HepG2 (cell line): ENCODE measurements around the gene HCFC1R1. TPM values are rescaled to one million over a fixed set of nuclear protein-coding genes. Genes with fewer than 3 reads are reported as not detected.

Experiments used
- DPF2 ChIP-seq: sonication (generic); formaldehyde crosslinking; IDR thresholded peaks from 2 replicates; pipeline ENCODE4 v1.4.0; 2020; ENCODE audit warnings: mild to moderate bottlenecking, low read depth, missing genetic modification reagents, borderline replicate concordance
- EP300 ChIP-seq, 3 experiments: sonication (generic) in 1 of 3; formaldehyde crosslinking in 1 of 3; IDR thresholded peaks; 2 replicates each; pipeline versions ENCODE4 v1.5.1 to v1.6.1; 2011 to 2020; ENCODE audit warnings: low read depth in 2 of 3, low read length in 2 of 3, borderline replicate concordance in 1 of 3, improper control_type of control experiment in 1 of 3, mild to moderate bottlenecking in 1 of 3, missing genetic modification reagents in 1 of 3, moderate library complexity in 1 of 3
- FOSL2 ChIP-seq: sonication (generic); formaldehyde crosslinking; IDR thresholded peaks from 2 replicates; pipeline ENCODE4 v1.4.0; 2020; ENCODE audit warnings: missing genetic modification reagents
- ISL2 ChIP-seq: sonication (generic); formaldehyde crosslinking; IDR thresholded peaks from 2 replicates; pipeline ENCODE4 v1.5.0; 2020; ENCODE audit warnings: missing genetic modification reagents
- MBD4 ChIP-seq: IDR thresholded peaks from 2 replicates; pipeline ENCODE4 v1.6.1; 2012; ENCODE audit warnings: low read length, inconsistent platforms, borderline replicate concordance
- NR2F1 ChIP-seq, 2 experiments: fragments of 450-650 bp in 1 of 2; formaldehyde crosslinking in 1 of 2; IDR thresholded peaks; 2 replicates each; pipeline versions ENCODE4 v1.5.0 to v1.6.1; 2016 to 2020; ENCODE audit warnings: mild to moderate bottlenecking in 1 of 2, missing compliant biosample characterization in 1 of 2, missing genetic modification reagents in 1 of 2, moderate library complexity in 1 of 2
- PAWR ChIP-seq: sonication (generic); formaldehyde crosslinking; IDR thresholded peaks from 2 replicates; pipeline ENCODE4 v1.4.0; 2020; ENCODE audit warnings: missing genetic modification reagents, mild to moderate bottlenecking, borderline replicate concordance
- RNF2 ChIP-seq: fragments of 450-650 bp; conservative IDR thresholded peaks from 2 replicates; pipeline ENCODE4 v1.6.1; 2016; ENCODE audit warnings: low read depth
- SOX13 ChIP-seq, 3 experiments: fragments of 450-650 bp in 1 of 3; sonication (generic) in 1 of 3; formaldehyde crosslinking in 1 of 3; IDR thresholded peaks in 2 of 3; conservative IDR thresholded peaks in 1 of 3; 2 replicates each; pipeline versions ENCODE4 v1.5.0 to v1.6.1; 2016 to 2020; ENCODE audit warnings: antibody characterized with exemption in 1 of 3, mild to moderate bottlenecking in 1 of 3, missing compliant biosample characterization in 1 of 3, missing genetic modification reagents in 1 of 3, moderate library complexity in 1 of 3
- TBX3 ChIP-seq: fragments of 450-650 bp; IDR thresholded peaks from 2 replicates; pipeline ENCODE4 v1.6.1; 2017; ENCODE audit warnings: antibody characterized with exemption, mild to moderate bottlenecking, inconsistent platforms, borderline replicate concordance
- ZBTB21 ChIP-seq: sonication (generic); formaldehyde crosslinking; IDR thresholded peaks from 2 replicates; pipeline ENCODE4 v1.4.0; 2020; ENCODE audit warnings: missing genetic modification reagents
- ZMAT3 ChIP-seq: sonication (generic); formaldehyde crosslinking; conservative IDR thresholded peaks from 2 replicates; pipeline ENCODE4 v1.7.0; 2021; ENCODE audit warnings: missing genetic modification reagents
- ZNF101 ChIP-seq: sonication (generic); formaldehyde crosslinking; IDR thresholded peaks from 2 replicates; pipeline ENCODE4 v1.4.0; 2020; ENCODE audit warnings: mild to moderate bottlenecking, low read depth, missing genetic modification reagents, borderline replicate concordance
- ZNF17 ChIP-seq: sonication (generic); formaldehyde crosslinking; IDR thresholded peaks from 2 replicates; pipeline ENCODE4 v1.5.0; 2020; ENCODE audit warnings: mild to moderate bottlenecking, missing genetic modification reagents
- ZNF430 ChIP-seq: sonication (generic); formaldehyde crosslinking; IDR thresholded peaks from 2 replicates; pipeline ENCODE4 v1.9.0; 2021; ENCODE audit warnings: mild to moderate bottlenecking, missing genetic modification reagents
- ZNF83 ChIP-seq: sonication (generic); formaldehyde crosslinking; IDR thresholded peaks from 2 replicates; pipeline ENCODE4 v1.4.0; 2020; ENCODE audit warnings: missing genetic modification reagents, mild to moderate bottlenecking, borderline replicate concordance
- ZNF841 ChIP-seq: sonication (generic); formaldehyde crosslinking; IDR thresholded peaks from 2 replicates; pipeline ENCODE4 v1.8.1; 2023; ENCODE audit warnings: missing genetic modification reagents, borderline replicate concordance
- ZSCAN25 ChIP-seq: sonication (generic); formaldehyde crosslinking; IDR thresholded peaks from 2 replicates; pipeline ENCODE4 v1.8.0; 2022; ENCODE audit warnings: mild to moderate bottlenecking, missing genetic modification reagents
- polyA plus RNA-seq, 8 experiments: library from polyadenylated mRNA; depleted of rRNA in 3 of 8; stranded (reverse) in 7 of 8; unstranded in 1 of 8; fragments of >200 nt; fragmentation: Illumina TruSeq in 4 of 8; extraction: Trizol in 4 of 8; gene quantifications; 2 replicates each; pipeline versions ENCODE4 v1.2.1 to v1.2.3, GENCODE V29; 2011 to 2016; ENCODE audit warnings: low read depth in 4 of 8, missing spikeins in 1 of 8, mixed read lengths in 1 of 8; ENCODE audit not compliant: insufficient read depth in 1 of 8
- total RNA-seq, 5 experiments: library from RNA; depleted of rRNA; stranded (reverse); fragments of >200 nt; fragmentation: Illumina TruSeq; extraction: Trizol; gene quantifications; 2 replicates each; pipeline ENCODE4 v1.2.3, GENCODE V29; 2016; ENCODE audit warnings: low read depth in 1 of 5
- TF ChIP-seq, protein P1 (sequence below): sonication (generic); formaldehyde crosslinking; IDR thresholded peaks from 2 replicates; pipeline ENCODE4 v1.4.0; 2020; ENCODE audit warnings: missing genetic modification reagents
- TF ChIP-seq, protein P2 (sequence below): sonication (generic); formaldehyde crosslinking; IDR thresholded peaks from 2 replicates; pipeline ENCODE4 v1.4.0; 2020; ENCODE audit warnings: mild to moderate bottlenecking, missing genetic modification reagents
- TF ChIP-seq, protein P3 (sequence below): sonication (generic); formaldehyde crosslinking; IDR thresholded peaks from 2 replicates; pipeline ENCODE4 v1.4.0; 2020; ENCODE audit warnings: missing genetic modification reagents

HCFC1R1 gene
- total and polyA plus RNA-seq, 2 of the 13 experiments (the other 11 are each of a cell fraction or from before 2014, with no cell fraction given) = 13.8 to 16.1 TPM

DNA sequence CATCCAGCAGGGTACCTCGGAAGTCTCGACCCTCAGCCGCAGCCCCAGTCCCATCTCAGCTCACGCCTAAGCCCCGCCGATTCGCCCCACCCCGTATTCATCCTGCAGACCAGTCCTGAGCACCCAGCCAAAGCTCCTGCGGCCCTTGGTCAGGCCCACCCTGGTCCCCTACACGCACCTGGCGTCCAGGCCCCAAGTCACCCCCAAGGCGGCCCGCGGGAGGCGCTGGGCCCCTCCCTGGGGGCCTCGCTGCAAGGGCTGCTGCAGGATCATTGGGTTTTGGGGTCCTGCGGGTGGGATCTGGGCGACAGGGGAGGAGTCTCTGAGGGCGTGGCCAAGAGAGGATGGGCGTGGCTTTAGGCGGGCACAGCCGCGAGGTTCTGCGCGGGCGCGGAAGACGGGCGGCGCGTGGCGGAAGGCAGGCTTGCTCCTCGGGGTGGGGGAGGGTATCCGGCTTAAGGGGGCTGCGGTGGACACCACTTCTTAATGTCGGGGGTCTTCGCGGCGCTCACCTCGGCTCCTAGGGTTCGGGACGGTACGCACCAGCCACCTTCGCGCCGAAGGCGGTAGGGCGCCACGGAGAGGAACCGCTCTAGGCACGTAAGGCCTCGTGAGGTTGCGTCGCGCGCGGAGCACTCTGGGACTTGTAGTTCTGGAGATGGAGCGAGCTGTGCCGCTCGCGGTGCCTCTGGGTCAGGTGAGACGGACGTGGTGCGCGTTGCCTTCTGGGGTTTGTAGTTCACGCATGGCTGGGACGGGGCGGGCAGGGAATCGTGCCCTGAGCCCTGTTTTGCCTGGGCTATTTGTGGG, at the start of gene HCFC1R1, which contains the start of gene THOC6 (continued):
- TF ChIP-seq, protein P1, sequence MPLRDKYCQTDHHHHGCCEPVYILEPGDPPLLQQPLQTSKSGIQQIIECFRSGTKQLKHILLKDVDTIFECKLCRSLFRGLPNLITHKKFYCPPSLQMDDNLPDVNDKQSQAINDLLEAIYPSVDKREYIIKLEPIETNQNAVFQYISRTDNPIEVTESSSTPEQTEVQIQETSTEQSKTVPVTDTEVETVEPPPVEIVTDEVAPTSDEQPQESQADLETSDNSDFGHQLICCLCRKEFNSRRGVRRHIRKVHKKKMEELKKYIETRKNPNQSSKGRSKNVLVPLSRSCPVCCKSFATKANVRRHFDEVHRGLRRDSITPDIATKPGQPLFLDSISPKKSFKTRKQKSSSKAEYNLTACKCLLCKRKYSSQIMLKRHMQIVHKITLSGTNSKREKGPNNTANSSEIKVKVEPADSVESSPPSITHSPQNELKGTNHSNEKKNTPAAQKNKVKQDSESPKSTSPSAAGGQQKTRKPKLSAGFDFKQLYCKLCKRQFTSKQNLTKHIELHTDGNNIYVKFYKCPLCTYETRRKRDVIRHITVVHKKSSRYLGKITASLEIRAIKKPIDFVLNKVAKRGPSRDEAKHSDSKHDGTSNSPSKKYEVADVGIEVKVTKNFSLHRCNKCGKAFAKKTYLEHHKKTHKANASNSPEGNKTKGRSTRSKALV = no peak
- TF ChIP-seq TBX3 = no peak
- no peak for TF ChIP-seq EP300 (IDR thresholded peaks at IDR 0.05; ENCODE audit: low read depth in 2 of 2, low read length in 2 of 2)
- TF ChIP-seq EP300 (CRISPR knock-in tag; IDR thresholded peaks at IDR 0.05; ENCODE audit: borderline replicate concordance) = no peak; the same call in 1 of the 2 replicates
- peak; percentile 9 to 44; a peak in 2 of 4 replicates for TF ChIP-seq NR2F1 (CRISPR knock-in tag; IDR thresholded peaks at IDR 0.05)
- TF ChIP-seq, protein P2, sequence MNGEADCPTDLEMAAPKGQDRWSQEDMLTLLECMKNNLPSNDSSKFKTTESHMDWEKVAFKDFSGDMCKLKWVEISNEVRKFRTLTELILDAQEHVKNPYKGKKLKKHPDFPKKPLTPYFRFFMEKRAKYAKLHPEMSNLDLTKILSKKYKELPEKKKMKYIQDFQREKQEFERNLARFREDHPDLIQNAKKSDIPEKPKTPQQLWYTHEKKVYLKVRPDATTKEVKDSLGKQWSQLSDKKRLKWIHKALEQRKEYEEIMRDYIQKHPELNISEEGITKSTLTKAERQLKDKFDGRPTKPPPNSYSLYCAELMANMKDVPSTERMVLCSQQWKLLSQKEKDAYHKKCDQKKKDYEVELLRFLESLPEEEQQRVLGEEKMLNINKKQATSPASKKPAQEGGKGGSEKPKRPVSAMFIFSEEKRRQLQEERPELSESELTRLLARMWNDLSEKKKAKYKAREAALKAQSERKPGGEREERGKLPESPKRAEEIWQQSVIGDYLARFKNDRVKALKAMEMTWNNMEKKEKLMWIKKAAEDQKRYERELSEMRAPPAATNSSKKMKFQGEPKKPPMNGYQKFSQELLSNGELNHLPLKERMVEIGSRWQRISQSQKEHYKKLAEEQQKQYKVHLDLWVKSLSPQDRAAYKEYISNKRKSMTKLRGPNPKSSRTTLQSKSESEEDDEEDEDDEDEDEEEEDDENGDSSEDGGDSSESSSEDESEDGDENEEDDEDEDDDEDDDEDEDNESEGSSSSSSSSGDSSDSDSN (CRISPR knock-in tag) = peak; percentile 35; the same call in 1 of the 2 replicates
- peak; percentile 65; the same call in 1 of the 2 replicates for TF ChIP-seq RNF2
- no peak; the same call in 1 of the 2 replicates for TF ChIP-seq ZNF430 (CRISPR knock-in tag)
- TF ChIP-seq ZNF101 (CRISPR knock-in tag) = no peak
- TF ChIP-seq MBD4 = no peak
- no peak; the same call in 1 of the 2 replicates for TF ChIP-seq ZBTB21 (CRISPR knock-in tag)
- peak; percentile 75 for TF ChIP-seq ISL2 (CRISPR knock-in tag)
- peak; percentile 58; the same call in 1 of the 2 replicates for TF ChIP-seq ZSCAN25
- TF ChIP-seq ZNF83 (CRISPR knock-in tag) = 0 out of 2 replicates have a peak, but pooled peaks have one; percentile 51
- TF ChIP-seq DPF2 (CRISPR knock-in tag) = no peak
- TF ChIP-seq, protein P3, sequence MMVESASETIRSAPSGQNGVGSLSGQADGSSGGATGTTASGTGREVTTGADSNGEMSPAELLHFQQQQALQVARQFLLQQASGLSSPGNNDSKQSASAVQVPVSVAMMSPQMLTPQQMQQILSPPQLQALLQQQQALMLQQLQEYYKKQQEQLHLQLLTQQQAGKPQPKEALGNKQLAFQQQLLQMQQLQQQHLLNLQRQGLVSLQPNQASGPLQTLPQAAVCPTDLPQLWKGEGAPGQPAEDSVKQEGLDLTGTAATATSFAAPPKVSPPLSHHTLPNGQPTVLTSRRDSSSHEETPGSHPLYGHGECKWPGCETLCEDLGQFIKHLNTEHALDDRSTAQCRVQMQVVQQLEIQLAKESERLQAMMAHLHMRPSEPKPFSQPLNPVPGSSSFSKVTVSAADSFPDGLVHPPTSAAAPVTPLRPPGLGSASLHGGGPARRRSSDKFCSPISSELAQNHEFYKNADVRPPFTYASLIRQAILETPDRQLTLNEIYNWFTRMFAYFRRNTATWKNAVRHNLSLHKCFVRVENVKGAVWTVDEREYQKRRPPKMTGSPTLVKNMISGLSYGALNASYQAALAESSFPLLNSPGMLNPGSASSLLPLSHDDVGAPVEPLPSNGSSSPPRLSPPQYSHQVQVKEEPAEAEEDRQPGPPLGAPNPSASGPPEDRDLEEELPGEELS (CRISPR knock-in tag) = peak; percentile 48; the same call in 1 of the 2 replicates
- TF ChIP-seq FOSL2 (CRISPR knock-in tag) = peak; percentile 68
- TF ChIP-seq ZMAT3 (CRISPR knock-in tag) = peak; percentile 74
- no peak; the same call in 1 of the 2 replicates for TF ChIP-seq PAWR (CRISPR knock-in tag)
- no peak for TF ChIP-seq SOX13 (IDR thresholded peaks at IDR 0.05)
- peak in 1 of 2 experiments; percentile 42; a peak in 3 of 4 replicates for TF ChIP-seq SOX13 (CRISPR knock-in tag; conservative IDR thresholded peaks at IDR 0.05 in 1 of 2, IDR thresholded peaks at IDR 0.05 in 1 of 2)
- 0 out of 2 replicates have a peak, but pooled peaks have one; percentile 30 for TF ChIP-seq ZNF17 (CRISPR knock-in tag)
- TF ChIP-seq ZNF841 (CRISPR knock-in tag) = peak; percentile 45; the same call in 1 of the 2 replicates
